HFFc6 (cell line): Measurements from ENCODE around the gene CPLANE2. TPM values are rescaled to one million over a fixed set of nuclear protein-coding genes. Genes with fewer than 3 reads are reported as not detected.

Experiments
- DNase-seq: peaks from one replicate; pipeline ENCODE4 v3.0.0-alpha.2; 2018
- H3K27ac Mint-ChIP-seq: 2 replicates; pipeline ENCODE4 v1.8.0; 2020; ENCODE audit warnings: mild to moderate bottlenecking, mixed read lengths
- H3K27me3 Mint-ChIP-seq: 2 replicates; pipeline ENCODE4 v1.8.0; 2021; ENCODE audit warnings: mild to moderate bottlenecking, moderate library complexity, mixed read lengths; ENCODE audit not compliant: insufficient read depth
- H3K36me3 Mint-ChIP-seq: 2 replicates; pipeline ENCODE4 v1.8.0; 2021; ENCODE audit warnings: low read depth, mixed read lengths
- H3K4me1 Mint-ChIP-seq: 2 replicates; pipeline ENCODE4 v1.8.0; 2020; ENCODE audit warnings: low read depth, mixed read lengths
- H3K4me3 Mint-ChIP-seq: 2 replicates; pipeline ENCODE4 v1.8.0; 2020; ENCODE audit warnings: mild to moderate bottlenecking, moderate library complexity, mixed read lengths
- H3K9me3 Mint-ChIP-seq: 2 replicates; pipeline ENCODE4 v1.8.0; 2020; ENCODE audit warnings: mild to moderate bottlenecking, mixed read lengths
- total RNA-seq, 6 experiments: library from RNA; stranded (reverse); fragmentation: NEBNext Ultra II Directional; extraction: Animal tissue kit (Norgen Biotek cat#: 25700); gene quantifications; 2 replicates in 1 of 6; 3 replicates in 5 of 6; pipeline ENCODE4 v1.2.3, GENCODE V29; 2021
- TF ChIP-seq, protein P1 (sequence below): fragments of 200-600 bp; sonication (generic); IDR thresholded peaks from 2 replicates; pipeline ENCODE4 v1.5.0; 2021; ENCODE audit warnings: antibody characterized with exemption, mild to moderate bottlenecking

Gene CPLANE2
- total RNA-seq, 6 experiments from 2014 or later, result 6.5 to 11.8 (median 7.5) TPM

DNA sequence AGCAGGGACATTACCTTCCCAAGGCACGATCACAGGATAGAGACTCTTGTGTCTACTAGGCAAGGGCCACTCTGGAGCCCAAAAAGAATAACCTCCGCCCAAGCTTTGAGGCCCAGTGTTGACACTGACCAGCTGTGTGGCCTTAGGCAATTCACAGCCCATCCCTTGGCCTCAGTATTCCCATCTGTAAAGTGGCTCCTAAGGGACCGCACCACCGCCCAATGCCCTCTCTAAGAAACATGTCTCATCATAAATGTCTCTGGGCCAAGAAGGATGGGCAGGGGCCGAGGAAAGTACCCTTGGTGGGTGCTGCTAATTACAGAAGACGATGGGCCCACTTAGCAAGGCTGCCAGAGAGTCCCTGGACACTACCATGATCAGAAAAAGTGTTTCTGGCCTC lies 25.2 kb downstream of the CPLANE2 start:
- Mint-ChIP-seq H3K4me1 (peaks cover 15% of the 10 kb centered on the region), H3K9me3 (no peaks in the 10 kb centered on the region), H3K27me3 (peaks cover 14% of the 10 kb centered on the region; the same call in 1 of the 2 replicates), H3K36me3 (no peaks in the 10 kb centered on the region), H3K27ac (no peak overlapping the region), H3K4me3 (no peak overlapping the region)
- no peak for DNase-seq
- TF ChIP-seq, protein P1, sequence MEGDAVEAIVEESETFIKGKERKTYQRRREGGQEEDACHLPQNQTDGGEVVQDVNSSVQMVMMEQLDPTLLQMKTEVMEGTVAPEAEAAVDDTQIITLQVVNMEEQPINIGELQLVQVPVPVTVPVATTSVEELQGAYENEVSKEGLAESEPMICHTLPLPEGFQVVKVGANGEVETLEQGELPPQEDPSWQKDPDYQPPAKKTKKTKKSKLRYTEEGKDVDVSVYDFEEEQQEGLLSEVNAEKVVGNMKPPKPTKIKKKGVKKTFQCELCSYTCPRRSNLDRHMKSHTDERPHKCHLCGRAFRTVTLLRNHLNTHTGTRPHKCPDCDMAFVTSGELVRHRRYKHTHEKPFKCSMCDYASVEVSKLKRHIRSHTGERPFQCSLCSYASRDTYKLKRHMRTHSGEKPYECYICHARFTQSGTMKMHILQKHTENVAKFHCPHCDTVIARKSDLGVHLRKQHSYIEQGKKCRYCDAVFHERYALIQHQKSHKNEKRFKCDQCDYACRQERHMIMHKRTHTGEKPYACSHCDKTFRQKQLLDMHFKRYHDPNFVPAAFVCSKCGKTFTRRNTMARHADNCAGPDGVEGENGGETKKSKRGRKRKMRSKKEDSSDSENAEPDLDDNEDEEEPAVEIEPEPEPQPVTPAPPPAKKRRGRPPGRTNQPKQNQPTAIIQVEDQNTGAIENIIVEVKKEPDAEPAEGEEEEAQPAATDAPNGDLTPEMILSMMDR, result no peak

DNA sequence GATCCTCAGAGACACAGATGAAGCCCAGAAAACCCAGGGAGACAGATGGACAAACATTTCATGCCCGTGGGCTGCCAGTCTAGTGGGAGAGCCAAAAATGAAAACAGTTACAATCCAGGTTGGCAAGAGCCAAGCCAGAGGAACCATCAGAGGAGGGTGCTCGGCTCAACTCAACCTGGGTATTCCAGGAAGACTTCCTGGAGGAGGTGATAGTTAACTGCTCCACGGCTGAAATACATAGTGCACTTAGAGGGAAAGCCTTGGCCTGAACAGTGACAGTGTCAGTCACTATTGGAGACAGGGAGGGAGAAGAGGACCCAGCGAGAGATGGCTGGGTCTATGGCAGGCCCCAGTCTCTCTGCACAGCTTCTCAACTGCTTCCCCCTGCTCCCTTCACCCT lies 26.4 kb downstream of the CPLANE2 start:
- H3K27ac Mint-ChIP-seq, result no peak overlapping the region
- H3K4me3 Mint-ChIP-seq, result no peak overlapping the region
- no peaks in the 10 kb centered on the region for H3K36me3 Mint-ChIP-seq
- TF ChIP-seq, protein P1, result no peak
- H3K9me3 Mint-ChIP-seq, result no peaks in the 10 kb centered on the region
- H3K27me3 Mint-ChIP-seq, result peaks cover 16% of the 10 kb centered on the region; the same call in 1 of the 2 replicates
- no peak for DNase-seq
- peaks cover 5% of the 10 kb centered on the region; the same call in 1 of the 2 replicates for H3K4me1 Mint-ChIP-seq

DNA sequence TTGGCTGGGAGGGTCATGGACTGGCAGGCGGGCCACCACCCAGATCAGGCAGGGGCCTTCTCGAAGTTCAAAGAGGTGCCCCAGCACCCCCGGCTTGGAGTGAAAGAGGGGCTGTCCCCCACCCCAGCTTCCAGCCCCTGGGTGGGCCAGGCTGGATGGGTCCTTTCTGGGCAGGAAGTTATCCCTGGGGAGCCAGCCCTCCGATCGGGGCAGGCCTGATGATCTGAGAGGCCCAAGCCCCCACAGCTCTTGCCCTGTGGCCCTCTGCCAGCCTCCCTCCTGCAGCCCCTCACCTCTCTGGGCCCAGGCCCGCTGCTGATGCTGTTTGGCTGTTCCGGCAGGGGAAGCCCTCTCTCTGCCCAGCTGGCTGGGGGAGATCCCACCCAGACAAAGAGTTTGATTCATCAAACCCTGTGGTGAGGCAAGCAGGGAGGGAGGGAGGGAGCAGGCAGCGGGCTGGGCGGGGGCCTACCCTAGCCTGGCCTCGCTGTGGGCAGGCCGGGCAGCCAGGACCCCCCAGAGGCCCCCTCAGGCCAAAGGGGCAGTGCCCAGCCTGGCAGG lies 27.1 kb downstream of the CPLANE2 start:
- peaks cover 5% of the 10 kb centered on the region; the same call in 1 of the 2 replicates for H3K4me1 Mint-ChIP-seq
- no peak for DNase-seq
- TF ChIP-seq, protein P1, result no peak
- H3K27ac Mint-ChIP-seq, result no peak overlapping the region
- no peaks in the 10 kb centered on the region for H3K9me3 Mint-ChIP-seq
- peaks cover 16% of the 10 kb centered on the region; the same call in 1 of the 2 replicates for H3K27me3 Mint-ChIP-seq
- H3K36me3 Mint-ChIP-seq, result no peaks in the 10 kb centered on the region
- H3K4me3 Mint-ChIP-seq, result no peak overlapping the region

DNA sequence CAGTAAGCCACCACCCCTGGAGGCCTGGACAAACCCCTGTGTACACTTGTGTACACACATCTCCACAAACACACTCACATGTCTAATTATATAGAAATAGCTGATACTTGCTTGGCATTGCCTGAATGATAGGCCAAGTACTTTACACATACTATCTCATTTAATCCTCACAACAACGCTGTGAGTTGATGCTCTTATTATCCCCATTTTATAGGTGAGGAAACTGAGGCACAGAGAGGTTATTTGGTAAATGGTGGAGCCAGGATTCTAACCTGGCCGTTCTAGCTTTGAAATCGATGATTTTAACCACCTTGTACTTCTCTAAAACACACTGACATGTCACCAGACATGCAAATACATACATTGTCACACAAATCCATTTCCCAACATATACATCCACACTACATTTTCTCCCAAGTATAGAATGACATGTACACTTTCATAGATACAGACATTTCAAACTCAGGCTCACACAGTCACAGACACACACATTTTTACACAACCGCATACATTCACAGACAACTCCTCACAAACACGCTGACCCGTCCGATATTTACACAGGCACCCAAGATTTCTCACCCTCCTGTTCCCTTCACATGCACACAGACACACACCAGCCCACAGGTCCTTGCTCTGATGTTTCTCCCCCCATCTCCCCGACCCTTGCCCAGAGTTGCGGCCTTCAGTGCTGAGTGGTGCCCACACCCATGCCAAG lies 27.7 kb downstream of the CPLANE2 start:
- no peak for DNase-seq
- no peaks in the 10 kb centered on the region for H3K36me3 Mint-ChIP-seq
- H3K4me1 Mint-ChIP-seq, result peaks cover 5% of the 10 kb centered on the region; the same call in 1 of the 2 replicates
- H3K4me3 Mint-ChIP-seq, result no peak overlapping the region
- TF ChIP-seq, protein P1, result no peak
- no peaks in the 10 kb centered on the region for H3K9me3 Mint-ChIP-seq
- H3K27me3 Mint-ChIP-seq, result peaks cover 16% of the 10 kb centered on the region; the same call in 1 of the 2 replicates
- no peak overlapping the region for H3K27ac Mint-ChIP-seq

DNA sequence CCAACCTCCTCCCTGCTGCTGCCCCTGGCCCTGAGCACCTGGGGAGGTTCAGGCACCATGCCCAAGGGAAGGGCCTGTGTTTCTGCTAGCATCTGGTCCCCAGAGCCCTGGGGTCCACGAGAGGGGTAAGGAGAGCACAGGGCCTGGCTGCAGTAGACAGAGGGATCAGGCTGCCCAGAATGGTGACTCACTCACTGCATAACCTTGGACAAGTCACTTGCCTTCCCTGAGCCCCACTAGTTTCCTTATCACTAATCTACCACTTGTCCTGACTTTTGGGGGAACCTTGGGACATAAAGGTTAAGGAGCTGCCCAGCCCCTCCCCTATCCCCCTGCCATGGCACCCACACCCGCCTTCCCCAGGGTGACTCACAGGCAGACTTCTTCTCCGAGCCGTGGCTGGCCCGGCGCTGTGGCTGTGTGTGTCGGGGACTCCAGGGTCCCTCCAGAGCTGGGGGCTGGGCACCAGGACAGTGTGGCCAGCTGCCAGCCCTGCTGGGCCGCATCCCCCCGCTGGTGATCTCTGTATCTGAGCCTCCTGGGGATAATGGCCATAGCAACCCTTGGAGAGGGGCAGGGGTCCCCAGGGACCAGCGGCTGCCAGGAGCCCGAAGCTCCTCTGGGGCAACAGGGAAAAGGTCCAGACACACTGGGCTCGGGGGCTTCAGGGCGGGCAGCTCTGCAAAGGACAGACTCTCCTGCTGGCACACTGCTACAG lies 28.6 kb downstream of the CPLANE2 start:
- no peak overlapping the region for H3K27ac Mint-ChIP-seq
- peaks cover 5% of the 10 kb centered on the region; the same call in 1 of the 2 replicates for H3K4me1 Mint-ChIP-seq
- no peak overlapping the region for H3K4me3 Mint-ChIP-seq
- H3K27me3 Mint-ChIP-seq, result peaks cover 16% of the 10 kb centered on the region; the same call in 1 of the 2 replicates
- no peaks in the 10 kb centered on the region for H3K36me3 Mint-ChIP-seq
- DNase-seq, result peak; percentile 12
- H3K9me3 Mint-ChIP-seq, result no peaks in the 10 kb centered on the region
- TF ChIP-seq, protein P1, result no peak
